HL-60/S4 treated with retinoic acid at 250 ng/mL for 4 days and 3 days (cell line): ENCODE data around the gene GPR35.

Experiments used
- in situ Hi-C: fragments of 300-500 bp; cut with MboI; formaldehyde crosslinking; loops from 2 replicates; pipeline ENCODE4 v1.7.0; 2022; ENCODE audit warnings: low sequenced_read_pairs

GPR35 gene

GRCh38 chr2:240588669-240589068, 36.6 kb upstream of the GPR35 start:
- in situ Hi-C loops = no loop called here

GRCh38 chr2:240589375-240589774, 35.9 kb upstream of the GPR35 start:
- in situ Hi-C loops = no loop called here

GRCh38 chr2:240589850-240590525, 35.3 kb upstream of the GPR35 start:
- in situ Hi-C loops = no loop called here

GRCh38 chr2:240590681-240591111, 34.6 kb upstream of the GPR35 start:
- in situ Hi-C loops = no loop called here

- in situ Hi-C loops = no loop called here
These were observed 34.1 kb upstream of the GPR35 start for GRCh38 chr2:240591226-240591625.

GRCh38 chr2:240591784-240592183, 33.5 kb upstream of the GPR35 start:
- in situ Hi-C loops = no loop called here

- in situ Hi-C loops = no loop called here
These were observed 32.1 kb upstream of the GPR35 start for GRCh38 chr2:240593026-240593702.

GRCh38 chr2:240593703-240594451, 31.4 kb upstream of the GPR35 start:
- in situ Hi-C loops = no loop called here

- in situ Hi-C loops = no loop called here
These were observed 30.5 kb upstream of the GPR35 start for GRCh38 chr2:240594511-240595380.

- in situ Hi-C loops = no loop called here
These were observed 29.8 kb upstream of the GPR35 start for GRCh38 chr2:240595381-240596079.

GRCh38 chr2:240596080-240596460, 29.2 kb upstream of the GPR35 start:
- in situ Hi-C loops = no loop called here

GRCh38 chr2:240596491-240596931, 28.8 kb upstream of the GPR35 start:
- in situ Hi-C loops = no loop called here

GRCh38 chr2:240597054-240597418, 28.2 kb upstream of the GPR35 start:
- in situ Hi-C loops = no loop called here

- in situ Hi-C loops = no loop called here
These were observed 27.7 kb upstream of the GPR35 start for GRCh38 chr2:240597419-240598181.

GRCh38 chr2:240598311-240598911, 26.9 kb upstream of the GPR35 start:
- in situ Hi-C loops = no loop called here

- in situ Hi-C loops = no loop called here
These were observed 26.1 kb upstream of the GPR35 start for GRCh38 chr2:240599141-240599583.

- in situ Hi-C loops = no loop called here
These were observed 24.8 kb upstream of the GPR35 start for GRCh38 chr2:240600451-240600961.

- in situ Hi-C loops = no loop called here
These were observed 24.0 kb upstream of the GPR35 start for GRCh38 chr2:240601061-240601830.
